Activated CD8-positive, alpha-beta memory T cell treated with anti-CD3 and anti-CD28 coated beads, Interleukin-2, amount 50 U/mL, for 48 hours (primary cell): ENCODE measurements around the gene PNMA8B.
"Not testable (repeated sequence)": the region's sequence is repeated elsewhere in the genome, so short reads cannot be mapped to it uniquely, and the experiment has no call there.

Experiments
- DNase-seq: peaks from one replicate; pipeline ENCODE4 v3.0.0-alpha.2; 2020

PNMA8B gene

DNA sequence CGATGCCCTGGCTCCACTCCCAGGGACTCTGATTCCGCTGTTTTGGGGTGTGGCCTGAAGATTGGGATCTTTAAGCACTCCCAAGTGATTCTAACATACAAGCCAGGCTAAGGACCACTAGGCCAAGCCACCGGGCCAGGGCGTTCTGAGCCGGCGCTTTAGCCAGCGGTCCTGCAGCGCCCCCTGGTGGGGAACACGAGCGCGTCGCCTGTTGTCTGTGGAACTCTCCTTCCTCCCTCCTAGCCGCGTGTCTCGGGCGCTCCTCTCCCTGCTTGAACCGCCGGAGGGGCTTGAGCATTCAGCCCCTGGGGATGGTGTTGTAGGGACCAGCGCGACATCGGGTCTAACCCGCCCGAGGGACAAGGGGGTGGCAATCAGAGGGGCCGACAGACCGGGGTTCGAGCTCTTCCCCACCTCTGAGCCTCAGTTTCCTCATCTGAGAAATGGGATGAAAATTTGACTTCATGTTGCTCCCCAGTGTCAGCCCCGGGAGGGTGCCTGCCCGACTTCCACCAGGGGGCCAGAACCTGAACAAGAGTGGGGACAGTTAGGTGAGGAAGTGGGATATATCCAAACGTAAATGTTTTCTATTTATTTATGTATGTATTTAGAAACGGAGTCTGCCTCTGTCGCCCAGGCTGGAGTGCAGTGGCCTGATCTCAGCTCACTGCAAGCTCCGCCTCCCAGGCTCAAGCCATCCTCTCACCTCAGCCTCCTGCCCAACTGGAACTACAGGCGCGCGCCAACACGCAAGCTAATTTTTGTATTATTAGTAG, 18.0 kb upstream of the PNMA8B start:
- peak; percentile 99 for DNase-seq

DNA sequence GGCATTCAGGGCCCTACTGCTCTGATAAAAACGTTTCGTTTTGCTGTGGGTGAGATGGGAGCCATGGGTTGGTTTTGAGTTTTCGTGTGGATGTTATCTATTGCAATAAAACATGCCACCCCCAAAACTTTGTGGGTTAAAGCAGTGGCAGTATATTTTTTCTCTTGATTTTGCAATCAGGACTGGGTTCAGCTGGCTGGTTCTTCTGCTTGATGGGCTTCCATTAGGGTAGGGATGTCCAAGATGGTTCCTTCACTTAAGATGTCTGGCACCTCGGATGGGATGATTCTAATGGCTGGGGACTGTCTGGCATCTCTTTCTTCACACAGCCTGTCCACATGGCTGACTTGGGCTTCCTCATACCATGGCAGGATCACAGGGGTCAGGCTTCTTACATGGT, 15.6 kb upstream of the PNMA8B start:
- DNase-seq: no peak

GRCh38 chr19:46508206-46508605, 12.5 kb upstream of the PNMA8B start:
- no peak for DNase-seq

GRCh38 chr19:46503848-46504453, 8.3 kb upstream of the PNMA8B start:
- DNase-seq: no peak

- no peak for DNase-seq
Measured at GRCh38 chr19:46502891-46503290, 7.2 kb upstream of the PNMA8B start.

DNA sequence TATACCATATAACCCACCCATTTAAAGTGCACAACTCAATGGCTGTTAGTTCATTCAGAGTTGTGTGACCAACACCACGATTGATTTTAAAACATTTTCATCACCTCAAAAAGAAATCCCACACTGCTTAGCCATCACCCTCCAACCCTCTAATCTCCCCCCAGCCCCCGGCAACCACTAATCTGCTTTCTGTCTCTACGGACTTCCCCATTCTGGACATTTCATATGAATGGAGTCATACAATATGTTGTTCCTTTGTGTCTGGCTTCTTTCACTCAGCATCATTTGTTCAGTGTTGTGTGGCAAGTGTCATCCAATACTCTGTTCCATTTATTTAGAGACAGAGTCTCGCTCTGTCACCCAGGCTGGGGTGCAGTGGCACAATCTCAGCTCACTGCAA, 4.0 kb upstream of the PNMA8B start:
- DNase-seq: no peak

DNA sequence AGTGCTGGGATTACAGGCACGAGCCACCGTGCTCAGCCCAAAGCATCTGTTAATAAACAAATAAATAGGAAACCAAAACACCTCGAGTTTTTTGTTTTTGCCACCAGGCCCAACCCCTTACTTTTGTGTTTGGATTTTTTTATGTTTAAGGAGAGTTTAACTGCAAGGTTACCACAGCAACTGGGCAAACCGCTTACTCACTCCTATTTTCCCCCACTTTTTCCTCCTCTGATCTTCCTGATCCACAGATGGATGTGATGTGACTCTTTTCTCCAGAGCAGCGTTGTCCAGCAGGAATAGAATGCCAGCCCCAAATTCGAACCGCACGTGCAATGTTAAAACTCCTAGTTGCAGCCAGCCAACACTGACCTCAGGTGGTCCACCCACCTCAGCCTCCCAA, 2.1 kb upstream of the PNMA8B start:
- DNase-seq: no peak

GRCh38 chr19:46496886-46497285, 1.2 kb upstream of the PNMA8B start:
- DNase-seq: not testable (repeated sequence)

GRCh38 chr19:46496304-46496703, 637 bp upstream of the PNMA8B start:
- no peak for DNase-seq

DNA sequence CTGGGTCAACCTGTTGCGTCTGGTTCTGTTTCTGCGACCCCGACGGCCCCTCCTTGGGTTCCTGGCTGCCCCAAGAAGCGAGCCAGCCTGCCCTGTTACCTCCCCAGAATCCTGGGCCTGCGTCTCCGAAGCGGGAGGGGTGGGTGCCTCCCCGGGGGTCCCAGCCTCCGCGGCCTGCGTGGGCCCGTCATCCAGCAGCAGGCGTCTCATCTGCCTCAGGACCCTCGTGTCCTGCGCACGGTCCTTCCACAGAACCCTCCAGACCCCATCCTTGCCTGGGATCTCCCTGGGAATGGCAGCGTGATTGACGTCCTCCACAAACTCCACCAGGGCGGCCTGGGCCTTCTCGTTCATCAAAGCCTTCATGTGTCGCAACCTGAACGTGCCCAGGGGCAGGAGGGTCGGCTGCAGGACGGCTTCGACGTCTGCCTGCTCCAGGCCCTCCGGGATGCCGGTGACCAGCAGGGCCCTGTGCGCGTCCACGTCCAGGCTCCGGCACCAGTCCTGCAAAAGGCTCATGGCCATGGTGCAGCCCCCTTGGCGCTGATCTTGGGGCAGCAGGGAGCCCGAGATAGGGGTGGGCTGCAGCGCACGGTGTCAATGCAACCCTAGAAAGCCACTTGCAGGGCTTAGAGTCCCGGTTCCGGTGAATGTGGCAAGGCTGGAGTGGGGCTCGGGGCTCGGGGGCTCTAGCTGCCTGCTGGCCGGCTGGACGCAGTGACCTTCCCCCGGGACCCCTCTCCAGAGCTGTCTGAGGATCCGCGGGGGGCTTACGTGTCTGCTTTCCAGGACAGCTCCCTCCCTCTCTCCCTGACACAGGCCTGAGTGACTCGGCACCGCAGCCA, 504 bp downstream of the PNMA8B start:
- DNase-seq: no peak

- DNase-seq: no peak
Measured at GRCh38 chr19:46494146-46494940, 1.3 kb downstream of the PNMA8B start.

DNA sequence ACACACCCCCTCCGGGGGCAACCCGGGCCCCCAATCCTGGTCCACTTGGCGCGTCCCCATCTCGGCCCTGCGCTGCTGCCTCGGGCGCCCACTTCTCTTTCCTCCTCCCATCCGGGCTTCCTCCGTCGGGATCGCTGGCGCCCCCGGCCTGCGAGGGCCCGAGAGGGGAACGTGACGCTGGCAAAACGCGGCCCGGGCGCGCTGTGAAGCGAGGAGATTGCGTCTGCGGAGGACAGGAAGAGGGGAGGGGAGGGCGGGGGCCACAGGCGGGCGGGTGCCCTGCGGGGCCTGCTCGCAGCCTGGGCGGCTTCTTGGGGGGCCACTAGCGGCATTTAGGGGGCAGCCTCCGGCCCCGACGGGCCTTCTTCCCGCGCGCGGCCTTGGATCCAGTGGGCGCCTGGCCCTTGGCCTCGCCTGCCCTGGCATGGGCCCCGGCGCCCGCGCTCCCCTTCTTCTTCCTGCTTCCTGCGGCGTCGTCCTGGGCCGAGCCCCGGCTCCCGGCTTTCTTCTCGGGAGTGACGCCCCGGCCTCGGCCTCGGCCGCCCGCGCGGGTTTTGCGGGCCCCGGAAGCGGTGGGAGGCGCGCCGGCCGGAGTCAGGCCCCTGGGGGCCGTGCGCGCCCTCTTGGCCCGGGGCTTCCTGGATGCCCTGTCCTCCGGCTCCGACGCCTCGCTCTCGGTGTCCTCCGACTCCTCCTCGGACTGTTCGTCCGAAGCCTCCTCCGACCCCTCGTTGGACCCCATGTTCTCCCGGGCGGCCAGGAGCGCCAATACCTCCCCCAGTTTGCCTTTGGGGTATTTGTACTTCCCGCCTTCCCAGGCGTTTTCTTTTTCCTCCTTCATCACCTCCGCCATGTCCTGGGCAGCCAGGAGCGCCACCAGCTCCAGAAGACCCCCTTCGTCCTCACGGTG, 2.2 kb downstream of the PNMA8B start:
- no peak for DNase-seq

DNA sequence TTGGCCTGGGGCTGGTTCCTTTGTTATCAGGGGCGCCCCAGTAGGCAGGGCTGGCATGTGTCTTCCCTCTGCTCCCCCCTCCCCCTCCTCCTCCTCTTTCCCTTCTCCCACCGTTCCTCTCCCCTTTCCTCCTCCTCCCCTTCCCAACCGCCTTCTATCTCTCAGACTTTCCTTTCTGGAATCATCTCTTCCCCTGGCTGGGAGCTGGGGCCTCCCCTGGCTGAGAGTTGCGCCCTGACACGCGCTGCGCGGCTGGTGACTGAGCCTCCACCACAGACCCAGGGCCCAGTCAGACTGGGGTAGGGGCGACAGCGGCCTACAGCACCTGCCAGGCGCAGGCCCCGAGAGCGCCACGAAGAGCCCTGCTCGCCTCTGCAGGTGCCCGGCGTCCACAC, 2.8 kb downstream of the PNMA8B start:
- no peak for DNase-seq

GRCh38 chr19:46491975-46492682, 3.5 kb downstream of the PNMA8B start:
- DNase-seq: no peak

GRCh38 chr19:46490774-46491173, 4.9 kb downstream of the PNMA8B start:
- no peak for DNase-seq

DNA sequence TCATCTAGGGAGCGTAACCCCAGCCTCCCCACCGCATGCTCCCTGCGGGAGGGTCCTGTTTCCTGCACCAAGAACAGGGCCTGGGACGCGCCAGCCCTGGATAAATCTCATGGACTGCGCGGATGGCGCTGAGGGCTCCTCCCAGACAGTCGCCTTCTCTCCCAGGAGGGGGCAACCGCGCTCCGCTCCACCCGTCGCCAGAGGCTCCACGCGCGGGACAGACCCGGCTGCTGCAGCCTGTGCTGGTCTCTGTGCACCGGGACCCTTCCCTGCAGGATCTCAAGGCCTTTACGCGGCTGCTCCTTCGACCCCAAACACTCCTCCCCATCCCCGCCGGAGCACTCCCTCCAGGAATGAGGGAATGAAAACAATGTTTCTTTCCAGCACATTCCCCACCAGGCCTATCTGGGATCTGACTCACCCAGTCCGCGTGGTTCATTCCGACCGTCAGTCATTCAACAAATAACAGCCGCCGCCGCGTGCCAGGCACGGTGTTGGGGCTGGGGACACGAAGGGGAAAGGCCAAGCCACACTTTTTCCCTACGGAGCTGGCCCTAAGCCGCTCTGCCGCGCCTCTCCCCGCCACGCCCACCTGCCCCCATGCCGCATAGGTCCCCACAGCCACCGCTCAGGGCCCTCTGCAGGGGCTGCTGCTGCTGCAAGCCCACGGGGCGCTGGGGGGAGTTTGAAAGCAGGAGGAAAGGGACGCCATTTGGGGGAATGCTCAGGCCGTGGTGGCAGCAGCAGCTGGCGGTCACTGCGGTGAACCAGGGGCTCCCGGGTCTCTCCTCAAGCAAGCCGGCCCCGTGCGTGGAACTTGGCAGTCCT, 6.0 kb downstream of the PNMA8B start:
- no peak for DNase-seq

- DNase-seq: no peak
Measured at GRCh38 chr19:46488551-46488950, 7.1 kb downstream of the PNMA8B start.

GRCh38 chr19:46487802-46488445, 7.7 kb downstream of the PNMA8B start:
- peak; percentile 96 for DNase-seq

GRCh38 chr19:46487178-46487801, 8.4 kb downstream of the PNMA8B start:
- no peak for DNase-seq
